AG10803 (cell line): ENCODE data around the gene TMED10.

Experiments
- DNase-seq: peaks from one replicate; pipeline ENCODE4 v3.0.0; 2010; ENCODE audit warnings: low read depth
- H3K4me3 ChIP-seq: 2 replicates; pipeline ENCODE4 v1.5.1; 2011; ENCODE audit warnings: mild to moderate bottlenecking, low read length, control low read depth
- CTCF ChIP-seq: conservative IDR thresholded peaks from 2 replicates; pipeline ENCODE4 v1.5.1; 2011; ENCODE audit warnings: mild to moderate bottlenecking, low read length, control low read depth, inconsistent platforms

Gene TMED10

GRCh38 chr14:75217508-75218206 is 41.2 kb upstream of the TMED10 start:
- TF ChIP-seq CTCF = no peak
- DNase-seq = no peak
- H3K4me3 ChIP-seq = no peak overlapping the region

- no peak overlapping the region for H3K4me3 ChIP-seq
- TF ChIP-seq CTCF = no peak
- DNase-seq = no peak
Measured at GRCh38 chr14:75216427-75217006, 40.1 kb upstream of the TMED10 start.

- no peak for TF ChIP-seq CTCF
- no peak overlapping the region for H3K4me3 ChIP-seq
- DNase-seq = no peak
Measured at GRCh38 chr14:75215520-75215919, 39.1 kb upstream of the TMED10 start.

- no peak for DNase-seq
- no peak for TF ChIP-seq CTCF
- no peak overlapping the region for H3K4me3 ChIP-seq
Measured at GRCh38 chr14:75214558-75214957, 38.1 kb upstream of the TMED10 start.

GRCh38 chr14:75213172-75213571 is 36.8 kb upstream of the TMED10 start:
- DNase-seq = no peak
- H3K4me3 ChIP-seq = no peak overlapping the region
- TF ChIP-seq CTCF = no peak

GRCh38 chr14:75208843-75209242 is 32.4 kb upstream of the TMED10 start:
- no peak overlapping the region for H3K4me3 ChIP-seq
- DNase-seq = no peak
- no peak for TF ChIP-seq CTCF

- H3K4me3 ChIP-seq = no peak overlapping the region
- no peak for DNase-seq
- no peak for TF ChIP-seq CTCF
Measured at GRCh38 chr14:75206190-75206589, 29.8 kb upstream of the TMED10 start.
